ENCODE measurements around the gene ZNF460. TPM values are rescaled to one million over a fixed set of nuclear protein-coding genes. Genes with fewer than 3 reads are reported as not detected.

Gene ZNF460
- total and polyA plus RNA-seq, 2 of the 13 experiments (the other 11 are each of a cell fraction or from before 2014, with no cell fraction given) = 14.5 to 44.8 TPM

DNA sequence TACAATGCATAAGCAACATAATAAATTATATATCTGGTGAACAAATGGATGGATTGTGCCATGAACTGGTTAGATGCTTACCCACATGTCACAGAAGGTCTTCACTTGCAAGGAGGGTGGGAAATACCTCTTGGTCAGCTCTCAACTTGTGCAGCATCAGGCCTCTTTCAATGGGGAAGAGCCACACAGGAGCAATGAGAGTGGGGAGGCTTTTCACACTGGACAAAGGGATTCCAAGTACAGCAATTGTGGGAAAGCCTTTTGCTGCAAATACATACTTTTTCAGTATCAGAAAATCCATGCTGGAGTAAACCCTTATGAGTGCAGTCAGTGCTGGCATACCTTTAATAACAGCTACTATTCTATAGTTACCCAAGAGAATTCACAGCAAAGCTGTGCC is 28.2 kb downstream of the ZNF460 start:
- ChIA-PET POLR2A (no interaction called here), CTCF (ENCODE audit: low intra/inter-chr PET ratio, low total read pairs) (no interaction called here)
- H3K79me2 ChIP-seq (ENCODE audit: insufficient read depth, low read length) = no peaks in the 10 kb centered on the region
- peak; percentile 19; the same call in 2 of the 3 replicates for ATAC-seq
- TF ChIP-seq POLR2G (IDR thresholded peaks at IDR 0.05; ENCODE audit: low read depth, low read length) (peak; percentile 21; the same call in 1 of the 2 replicates), NR1H2 (CRISPR knock-in tag; IDR thresholded peaks at IDR 0.05; ENCODE audit: borderline replicate concordance, low read depth) (no peak)
- DNase-seq (ENCODE audit: low spot score) = no peak
- H3K27me3 ChIP-seq (ENCODE audit: control insufficient read depth in 1 of 2, insufficient read depth in 2 of 2, low read length in 2 of 2) = no peaks in the 10 kb centered on the region
- FAIRE-seq = no peak
- H3K36me3 ChIP-seq (replicated peaks in 1 of 2; ENCODE audit: control insufficient read depth in 1 of 2, insufficient read depth in 2 of 2, low read length in 2 of 2) = no peaks in the 10 kb centered on the region
- H3K4me3 ChIP-seq (replicated peaks in 1 of 3; ENCODE audit: insufficient read depth in 1 of 3, low read depth in 2 of 3, low read length in 3 of 3) = no peak overlapping the region
- H3K4me2 ChIP-seq (ENCODE audit: low read depth, low read length) = no peak overlapping the region
- intact Hi-C loops (cut with micrococcal nuclease; ENCODE audit: unreplicated experiment) = no loop called here
- H3K9me3 ChIP-seq (ENCODE audit: low read length) = no peaks in the 10 kb centered on the region
- no peak overlapping the region for H3K9ac ChIP-seq (ENCODE audit: insufficient read depth, low read depth, low read length)
- in situ Hi-C loops (cut with HindIII; ENCODE audit: extremely low pct_ligation_motif_present, low pct_unique_long_range_greater_than_20kb) = no loop called here
- BruUV-seq (replicated peaks) = no TSS peak
- peaks cover 7% of the 10 kb centered on the region; the same call in 1 of the 2 replicates for H3K4me1 ChIP-seq (ENCODE audit: insufficient read depth, low read length)
- no peak overlapping the region for H2AFZ ChIP-seq (ENCODE audit: low read length)
- H4K20me1 ChIP-seq (ENCODE audit: insufficient read depth, low read length) = no peaks in the 10 kb centered on the region
- H3K27ac ChIP-seq (ENCODE audit: extremely low read length, insufficient read depth, low read length) = no peak overlapping the region

DNA sequence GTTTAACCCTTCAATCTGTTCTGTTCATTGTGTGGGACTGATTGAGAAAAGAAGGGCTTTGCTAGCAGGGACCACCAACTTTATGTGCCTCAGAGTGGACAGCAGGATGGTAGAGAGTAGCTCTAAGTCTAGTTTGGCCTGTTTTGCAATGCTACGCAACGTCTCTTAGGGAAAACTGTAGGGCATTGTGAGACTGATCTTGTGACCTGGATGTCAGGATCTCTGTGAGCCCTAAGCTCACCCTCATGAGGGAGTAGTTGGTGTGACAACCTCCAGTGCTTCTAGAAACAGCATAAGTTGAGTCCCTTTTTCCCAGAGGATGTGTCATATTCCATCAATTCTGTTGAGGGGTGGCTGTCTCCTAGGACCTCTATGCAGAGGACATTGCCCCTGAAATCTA is 30.5 kb downstream of the ZNF460 start:
- TF ChIP-seq NAIF1 (CRISPR knock-in tag; IDR thresholded peaks at IDR 0.05; ENCODE audit: borderline replicate concordance) (no peak), CEBPB (IDR thresholded peaks at IDR 0.05; ENCODE audit: borderline replicate concordance, low read depth, low read length) (peak; percentile 47; the same call in 1 of the 2 replicates)
- peaks cover 15% of the 10 kb centered on the region; the same call in 1 of the 2 replicates for H3K4me1 ChIP-seq (ENCODE audit: insufficient read depth, low read length)
- no peak overlapping the region for H3K27ac ChIP-seq (ENCODE audit: extremely low read length, insufficient read depth, low read length)
- no CpG with 5 or more reads among the region's 2 CpGs for WGBS (ENCODE audit: low lambda C conversion rate)
- H2AFZ ChIP-seq (ENCODE audit: low read length) = no peak overlapping the region
- CTCF ChIA-PET (ENCODE audit: low intra/inter-chr PET ratio, low total read pairs) = no interaction called here
- 0 out of 5 replicates have a peak, but pooled peaks cover 0 to 2% of the 10 kb centered on the region in 2 experiments for H3K27me3 ChIP-seq (ENCODE audit: control insufficient read depth in 1 of 2, insufficient read depth in 2 of 2, low read length in 2 of 2)
- no peaks in the 10 kb centered on the region for H3K9me3 ChIP-seq (ENCODE audit: low read length)
- intact Hi-C loops (cut with micrococcal nuclease; ENCODE audit: unreplicated experiment) (no loop called here), in situ Hi-C loops (cut with HindIII; ENCODE audit: extremely low pct_ligation_motif_present, low pct_unique_long_range_greater_than_20kb) (no loop called here)
- peak; percentile 65 for ATAC-seq
- no peak for DNase-seq (ENCODE audit: low spot score)
- no peaks in the 10 kb centered on the region for H3K36me3 ChIP-seq (replicated peaks in 1 of 2; ENCODE audit: control insufficient read depth in 1 of 2, insufficient read depth in 2 of 2, low read length in 2 of 2)
- H3K79me2 ChIP-seq (ENCODE audit: insufficient read depth, low read length) = no peaks in the 10 kb centered on the region
- no peak overlapping the region for H3K4me3 ChIP-seq (replicated peaks in 1 of 3; ENCODE audit: insufficient read depth in 1 of 3, low read depth in 2 of 3, low read length in 3 of 3)
- no peak overlapping the region for H3K9ac ChIP-seq (ENCODE audit: insufficient read depth, low read depth, low read length)
- POLR2A ChIA-PET = interaction anchor here (1.1 kb wide), 1 partner anchor 11 kb away, joined by 3 read pairs; no protein-coding TSS in a partner anchor
- no TSS peak for BruUV-seq (replicated peaks)
- no peak overlapping the region for H3K4me2 ChIP-seq (ENCODE audit: low read depth, low read length)
- no peak for FAIRE-seq
- H4K20me1 ChIP-seq (ENCODE audit: insufficient read depth, low read length) = no peaks in the 10 kb centered on the region
